ENCODE data around the gene TMEM184A. TPM values are rescaled to one million over a fixed set of nuclear protein-coding genes. Genes with fewer than 3 reads are reported as not detected.

Gene TMEM184A
- total and polyA plus RNA-seq, 2 of the 13 experiments (the other 11 are each of a cell fraction or from before 2014, with no cell fraction given), result 9.5 to 20.4 TPM

GRCh38 chr7:1520539-1521234, 35.3 kb downstream of the TMEM184A start (continued):
- TF ChIP-seq CREM (IDR thresholded peaks at IDR 0.05) (peak; percentile 89), CREM (CRISPR knock-in tag; IDR thresholded peaks at IDR 0.05) (0 out of 2 replicates have a peak, but pooled peaks have one; percentile 17), ZNF740 (CRISPR knock-in tag; IDR thresholded peaks at IDR 0.05) (no peak), THRA (CRISPR knock-in tag; IDR thresholded peaks at IDR 0.05; ENCODE audit: borderline replicate concordance) (peak; percentile 63; the same call in 1 of the 2 replicates), HNRNPUL1 (IDR thresholded peaks at IDR 0.05; ENCODE audit: low read depth, low read length) (no peak), JUND (CRISPR knock-in tag; IDR thresholded peaks at IDR 0.05) (peak; percentile 95), RFX3 (CRISPR knock-in tag; IDR thresholded peaks at IDR 0.05) (no peak), POGK (CRISPR knock-in tag; conservative IDR thresholded peaks at IDR 0.05) (peak; percentile 63; the same call in 1 of the 2 replicates), MAFG (CRISPR knock-in tag; IDR thresholded peaks at IDR 0.05) (no peak), ZNF574 (CRISPR knock-in tag; IDR thresholded peaks at IDR 0.05) (peak; percentile 52), ZNF276 (CRISPR knock-in tag; IDR thresholded peaks at IDR 0.05; ENCODE audit: low read depth) (no peak), ZFX (CRISPR knock-in tag; IDR thresholded peaks at IDR 0.05; ENCODE audit: low read depth) (peak; percentile 88), ZNF331 (CRISPR knock-in tag; IDR thresholded peaks at IDR 0.05) (no peak), JUN (CRISPR knock-in tag; IDR thresholded peaks at IDR 0.05) (peak; percentile 98), KDM1A (CRISPR knock-in tag; IDR thresholded peaks at IDR 0.05) (0 out of 2 replicates have a peak, but pooled peaks have one; percentile 25), ZNF263 (CRISPR knock-in tag; IDR thresholded peaks at IDR 0.05) (no peak), ATF2 (CRISPR knock-in tag; IDR thresholded peaks at IDR 0.05) (peak; percentile 96; the same call in 1 of the 2 replicates), RBM22 (optimal IDR thresholded peaks at IDR 0.05; ENCODE audit: low read length) (no peak)

Measured in HepG2 (cell line).